H1 (cell line): Measurements from ENCODE around the gene TMEM255B.

Source experiments
- CTCF ChIP-seq, 3 experiments: IDR thresholded peaks; 1 replicate in 2 of 3; 2 replicates in 1 of 3; pipeline versions ENCODE4 v1.5.1 to v1.6.1; 2011; ENCODE audit warnings: low read length in 3 of 3, mild to moderate bottlenecking in 3 of 3, inconsistent platforms in 2 of 3, low read depth in 1 of 3, moderate library complexity in 1 of 3; ENCODE audit not compliant: insufficient read depth in 1 of 3; ENCODE audit errors: control extremely low read depth in 1 of 3
- JUND ChIP-seq: IDR thresholded peaks from 2 replicates; pipeline ENCODE4 v1.6.1; 2011; ENCODE audit warnings: mild to moderate bottlenecking, improper control_type of control experiment, low read length
- ZNF274 ChIP-seq: IDR thresholded peaks from 2 replicates; pipeline ENCODE4 v1.7.0; 2012; ENCODE audit warnings: low read length, borderline replicate concordance; ENCODE audit errors: extremely low read depth

GRCh38 chr13:113732961-113733950 lies 25.8 kb upstream of the TMEM255B start:
- no peak for TF ChIP-seq ZNF274
- TF ChIP-seq JUND = no peak
- no peak for TF ChIP-seq CTCF (IDR thresholded peaks at IDR 0.05; ENCODE audit: control extremely low read depth in 1 of 3, insufficient read depth in 1 of 3, low read depth in 1 of 3, low read length in 3 of 3)
